Loucy (cell line): ENCODE measurements around the gene SNX19.

Experiments used
- H2AFZ ChIP-seq: fragments of 200-600 bp; sonication (generic); 2 replicates; pipeline ENCODE4 v1.6.0; 2016; ENCODE audit warnings: antibody characterized with exemption, mild to moderate bottlenecking, low read length, moderate library complexity
- H3F3A ChIP-seq: fragments of 200-600 bp; 2 replicates; pipeline ENCODE4 v1.6.0; 2016; ENCODE audit warnings: antibody characterized with exemption, low read depth, mild to moderate bottlenecking
- H3K27me3 ChIP-seq: fragments of 200-600 bp; sonication (generic); 2 replicates; pipeline ENCODE4 v1.6.1; 2014; ENCODE audit warnings: low read length, mild to moderate bottlenecking; ENCODE audit not compliant: insufficient read depth, poor library complexity, severe bottlenecking
- H3K36me3 ChIP-seq: fragments of 200-600 bp; sonication (generic); 2 replicates; pipeline ENCODE4 v1.6.1; 2016; ENCODE audit warnings: low read length; ENCODE audit not compliant: insufficient read depth
- H3K4me1 ChIP-seq: fragments of 200-600 bp; sonication (generic); 2 replicates; pipeline ENCODE4 v1.5.1; 2014; ENCODE audit warnings: low read length, mild to moderate bottlenecking; ENCODE audit not compliant: insufficient read depth, poor library complexity, severe bottlenecking
- H3K4me2 ChIP-seq: fragments of 200-600 bp; sonication (generic); 2 replicates; pipeline ENCODE4 v1.6.0; 2014; ENCODE audit warnings: antibody characterized with exemption, low read length, low read depth, mild to moderate bottlenecking; ENCODE audit not compliant: poor library complexity, severe bottlenecking
- H3K4me3 ChIP-seq: fragments of 200-600 bp; sonication (generic); 2 replicates; pipeline ENCODE4 v1.5.1; 2014; ENCODE audit warnings: low read length, mild to moderate bottlenecking, mixed read lengths; ENCODE audit not compliant: poor library complexity, severe bottlenecking
- H3K79me2 ChIP-seq: fragments of 200-600 bp; sonication (generic); 2 replicates; pipeline ENCODE4 v1.6.1; 2014; ENCODE audit warnings: low read length; ENCODE audit not compliant: insufficient read depth
- H3K9ac ChIP-seq: fragments of 200-600 bp; sonication (generic); 2 replicates; pipeline ENCODE4 v1.6.0; 2014; ENCODE audit warnings: mild to moderate bottlenecking, low read depth, low read length, moderate library complexity; ENCODE audit not compliant: poor library complexity, severe bottlenecking
- H3K9me2 ChIP-seq: fragments of 200-600 bp; sonication (generic); replicated peaks from 2 replicates; pipeline ENCODE4 v1.6.1; 2016; ENCODE audit warnings: low read depth, low read length, mixed read lengths
- H3K9me3 ChIP-seq: fragments of 200-600 bp; sonication (generic); 2 replicates; pipeline ENCODE4 v1.6.1; 2014; ENCODE audit warnings: mild to moderate bottlenecking, antibody characterized with exemption, low read length, low read depth; ENCODE audit not compliant: insufficient read depth
- H4K20me1 ChIP-seq: fragments of 200-600 bp; sonication (generic); 2 replicates; pipeline ENCODE4 v1.6.0; 2014; ENCODE audit warnings: antibody characterized with exemption, low read length, mild to moderate bottlenecking; ENCODE audit not compliant: insufficient read depth, poor library complexity, severe bottlenecking
- CTCF ChIP-seq: fragments of 200-600 bp; sonication (generic); conservative IDR thresholded peaks from 2 replicates; pipeline ENCODE4 v1.5.1; 2014; ENCODE audit warnings: mild to moderate bottlenecking, antibody characterized with exemption, low read length
- EZH2phosphoT487 ChIP-seq: fragments of 200-600 bp; IDR thresholded peaks from 2 replicates; pipeline ENCODE4 v1.6.1; 2018; ENCODE audit warnings: antibody characterized with exemption, mild to moderate bottlenecking, moderate library complexity, borderline replicate concordance

SNX19 gene

DNA sequence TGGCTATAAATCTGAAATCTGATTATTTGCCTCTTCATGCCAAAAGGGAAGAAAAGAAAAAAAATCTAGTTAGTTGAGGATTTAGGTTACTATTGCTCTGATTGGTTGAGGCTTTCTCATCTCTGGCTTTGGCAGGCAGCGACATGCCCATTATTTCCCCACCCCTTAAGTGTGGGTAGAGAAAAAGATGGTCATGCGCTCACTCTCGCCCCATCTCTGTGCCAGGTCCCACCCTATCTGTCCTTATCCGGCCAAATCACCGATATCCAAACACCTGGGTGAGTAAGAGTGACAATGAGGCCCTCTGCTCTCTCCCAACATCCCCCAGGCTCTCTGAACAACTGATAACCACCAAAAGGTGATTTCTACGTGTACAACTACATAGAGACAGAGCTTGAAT lies 31.2 kb upstream of the SNX19 start:
- no peak overlapping the region for H2AFZ ChIP-seq
- no peaks in the 10 kb centered on the region for H3K36me3 ChIP-seq
- peaks cover 11% of the 10 kb centered on the region for H3K4me1 ChIP-seq
- TF ChIP-seq EZH2phosphoT487, result no peak
- no peak for TF ChIP-seq CTCF
- no peaks in the 10 kb centered on the region for H3K79me2 ChIP-seq
- H3F3A ChIP-seq, result no peaks in the 10 kb centered on the region
- H3K9me3 ChIP-seq, result no peaks in the 10 kb centered on the region
- no peak overlapping the region for H3K9ac ChIP-seq
- no peak overlapping the region for H3K4me3 ChIP-seq
- no peaks in the 10 kb centered on the region for H3K27me3 ChIP-seq
- no peaks in the 10 kb centered on the region for H4K20me1 ChIP-seq
- H3K9me2 ChIP-seq, result no peaks in the 10 kb centered on the region
- no peak overlapping the region for H3K4me2 ChIP-seq

GRCh38 chr11:130947058-130947457 lies 30.8 kb upstream of the SNX19 start:
- H3K9me3 ChIP-seq, result no peaks in the 10 kb centered on the region
- no peaks in the 10 kb centered on the region for H3K27me3 ChIP-seq
- H3K79me2 ChIP-seq, result no peaks in the 10 kb centered on the region
- no peaks in the 10 kb centered on the region for H3K36me3 ChIP-seq
- no peak overlapping the region for H3K9ac ChIP-seq
- H3K4me3 ChIP-seq, result no peak overlapping the region
- H2AFZ ChIP-seq, result no peak overlapping the region
- H3F3A ChIP-seq, result no peaks in the 10 kb centered on the region
- no peak overlapping the region for H3K4me2 ChIP-seq
- peaks cover 11% of the 10 kb centered on the region for H3K4me1 ChIP-seq
- no peaks in the 10 kb centered on the region for H3K9me2 ChIP-seq
- no peaks in the 10 kb centered on the region for H4K20me1 ChIP-seq
- no peak for TF ChIP-seq EZH2phosphoT487
- TF ChIP-seq CTCF, result no peak

DNA sequence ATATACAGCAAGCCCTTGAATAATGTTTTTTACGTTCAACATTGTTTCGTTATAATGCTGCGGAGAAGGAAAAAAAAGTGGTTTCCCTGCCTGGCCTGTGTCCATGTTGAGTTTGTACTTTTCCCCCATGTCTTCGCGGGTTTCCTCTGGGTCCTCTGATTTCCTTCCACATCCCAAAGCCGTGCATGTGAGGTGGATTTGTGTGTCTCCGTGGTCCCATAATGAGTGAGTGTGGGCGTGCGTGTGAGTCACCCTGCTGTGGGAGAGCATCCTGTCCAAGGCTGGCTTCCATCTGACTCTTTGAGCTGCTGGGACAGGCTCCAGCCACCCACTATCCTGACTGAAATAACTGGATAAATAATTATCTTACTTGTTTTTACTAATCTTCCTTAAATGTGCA lies 29.6 kb upstream of the SNX19 start:
- Histone ChIP-seq H3K36me3 (no peaks in the 10 kb centered on the region), H3K4me3 (no peak overlapping the region), H3K9me3 (no peaks in the 10 kb centered on the region), H3K4me1 (peaks cover 11% of the 10 kb centered on the region), H3K9me2 (no peaks in the 10 kb centered on the region), H3K4me2 (no peak overlapping the region), H4K20me1 (no peaks in the 10 kb centered on the region), H3K27me3 (no peaks in the 10 kb centered on the region), H3K9ac (no peak overlapping the region), H3F3A (no peaks in the 10 kb centered on the region), H3K79me2 (no peaks in the 10 kb centered on the region), H2AFZ (no peak overlapping the region)
- TF ChIP-seq CTCF (no peak), EZH2phosphoT487 (no peak)
